ENCODE results near the gene MTA1.

The MTA1 gene

GRCh38 chr14:105408592-105408991 lies 11.0 kb upstream of the MTA1 start:
- DNase-seq (ENCODE audit: low read depth in 2 of 2) = no peak

- no peak for DNase-seq (ENCODE audit: low read depth in 2 of 2)
Observed at GRCh38 chr14:105409364-105409763, 10.3 kb upstream of the MTA1 start.

DNA sequence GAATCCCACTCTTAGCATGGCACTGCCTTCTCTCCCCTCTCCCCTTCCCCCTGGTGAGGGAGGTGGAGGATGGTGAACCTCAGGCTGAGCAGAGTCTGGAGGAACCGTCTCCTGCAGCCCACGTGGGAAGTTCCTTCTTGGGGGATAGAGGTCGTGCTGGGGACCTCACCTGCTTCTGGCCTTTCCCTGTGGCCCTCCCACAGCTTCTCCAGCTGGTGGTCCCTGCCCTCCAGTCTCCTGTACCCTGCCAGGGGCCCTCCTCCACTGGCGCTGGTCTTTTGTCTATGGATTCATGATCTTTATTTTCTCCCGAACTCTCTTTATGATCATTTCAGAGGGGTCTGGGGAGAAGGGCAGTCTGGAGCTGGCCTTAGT lies 9.0 kb upstream of the MTA1 start:
- no peak for DNase-seq (ENCODE audit: low read depth in 2 of 2)

- no peak for DNase-seq (ENCODE audit: low read depth in 2 of 2)
Observed at GRCh38 chr14:105411017-105411941, 8.3 kb upstream of the MTA1 start.

DNA sequence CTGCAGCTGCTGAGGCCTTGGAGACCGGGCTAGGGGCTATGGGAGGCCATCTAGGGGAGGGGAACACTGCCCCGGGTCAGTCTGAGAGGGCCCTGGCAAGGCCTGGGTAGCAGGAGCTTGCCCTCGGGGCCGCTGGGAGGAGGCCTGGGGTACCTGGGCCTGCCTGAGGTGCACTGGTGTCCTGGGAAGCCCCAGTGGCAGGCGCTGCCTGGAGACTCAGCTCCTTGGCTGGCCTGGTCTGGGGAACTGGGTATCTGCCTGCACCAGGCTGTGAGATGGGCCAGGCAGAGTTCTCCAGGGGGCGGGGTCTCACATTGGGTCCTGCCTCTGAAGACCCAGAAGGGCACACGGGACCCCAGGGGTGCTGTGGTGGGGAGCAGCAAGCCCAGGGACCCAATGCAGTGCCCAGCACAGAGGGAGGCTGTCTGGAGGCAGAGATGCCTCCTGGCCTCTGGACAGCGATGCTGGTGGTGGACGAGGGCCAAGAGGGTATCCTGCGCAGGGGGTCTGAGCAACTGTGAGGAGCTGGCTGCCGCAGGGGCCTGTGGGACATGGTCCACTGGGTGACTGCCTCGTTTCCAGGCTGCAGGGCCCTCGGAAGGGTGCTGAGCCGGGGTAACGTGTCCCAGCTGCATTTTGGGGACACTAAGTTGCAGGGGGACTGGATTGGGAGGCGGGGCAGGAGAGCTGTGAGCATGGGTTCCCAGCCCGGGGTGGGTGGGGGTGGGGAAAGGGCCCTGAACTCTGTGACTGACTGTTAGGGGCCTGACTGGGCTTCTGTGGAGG lies 7.4 kb upstream of the MTA1 start:
- DNase-seq (ENCODE audit: low read depth in 2 of 2) = no peak

DNA sequence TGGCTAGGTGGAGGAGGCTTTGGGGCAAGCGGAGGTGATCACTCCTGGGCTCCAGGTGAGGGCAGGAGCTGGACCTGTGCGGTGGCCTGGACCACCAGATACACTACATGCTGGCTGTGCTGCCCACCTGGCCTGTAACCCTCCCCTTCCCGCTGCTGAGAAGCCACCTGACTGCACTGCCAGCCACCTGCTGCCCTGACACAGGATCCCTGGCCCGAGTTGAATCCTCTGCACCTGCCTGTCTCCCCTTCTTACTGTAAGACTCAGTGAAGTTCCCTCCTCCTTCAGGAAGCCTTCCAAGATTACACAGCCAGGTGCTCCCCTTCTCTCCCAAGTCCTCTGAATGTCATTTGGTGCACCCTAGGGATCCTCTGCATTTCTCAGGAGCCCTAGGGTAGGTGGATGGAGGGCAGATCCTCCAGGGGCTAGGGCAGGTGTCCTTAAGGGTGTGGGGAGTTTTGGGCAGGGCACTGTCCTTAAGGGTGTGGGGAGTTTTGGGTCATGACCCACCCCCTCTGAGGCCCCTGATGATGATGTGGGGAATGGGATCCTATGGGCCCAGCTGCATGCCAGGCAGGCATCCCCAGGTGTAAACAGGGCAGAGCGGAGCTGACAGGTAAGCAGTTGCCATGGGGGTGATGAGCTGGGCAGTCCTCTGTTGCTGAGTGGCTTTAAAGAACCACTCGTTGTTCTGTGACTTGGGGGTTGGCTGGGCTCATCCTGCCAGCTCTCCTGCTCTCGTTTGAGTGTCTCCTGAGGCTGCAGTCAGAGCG lies 6.7 kb upstream of the MTA1 start:
- no peak for DNase-seq (ENCODE audit: low read depth in 2 of 2)

DNA sequence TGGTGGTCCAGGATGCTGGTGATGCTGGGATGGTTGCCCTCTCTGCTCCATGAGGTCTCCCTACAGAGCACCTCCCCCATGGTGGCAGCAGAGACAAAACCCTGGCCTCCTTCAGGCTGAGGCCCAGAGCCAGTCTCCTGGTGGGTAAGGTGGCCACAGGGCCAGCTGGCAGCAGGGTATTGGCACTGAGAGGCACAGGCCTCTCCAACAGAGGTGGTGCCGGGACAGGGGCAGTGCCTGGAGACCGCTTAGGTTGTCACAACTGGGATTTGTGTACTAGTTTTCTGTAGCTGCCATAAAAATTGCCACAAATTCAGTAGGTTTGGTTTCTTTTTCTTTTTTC lies 6.1 kb upstream of the MTA1 start:
- no peak for DNase-seq (ENCODE audit: low read depth in 2 of 2)

- DNase-seq (ENCODE audit: low read depth in 2 of 2) = peak; percentile 31 to 45
Observed at GRCh38 chr14:105414456-105415371, 4.9 kb upstream of the MTA1 start.

DNA sequence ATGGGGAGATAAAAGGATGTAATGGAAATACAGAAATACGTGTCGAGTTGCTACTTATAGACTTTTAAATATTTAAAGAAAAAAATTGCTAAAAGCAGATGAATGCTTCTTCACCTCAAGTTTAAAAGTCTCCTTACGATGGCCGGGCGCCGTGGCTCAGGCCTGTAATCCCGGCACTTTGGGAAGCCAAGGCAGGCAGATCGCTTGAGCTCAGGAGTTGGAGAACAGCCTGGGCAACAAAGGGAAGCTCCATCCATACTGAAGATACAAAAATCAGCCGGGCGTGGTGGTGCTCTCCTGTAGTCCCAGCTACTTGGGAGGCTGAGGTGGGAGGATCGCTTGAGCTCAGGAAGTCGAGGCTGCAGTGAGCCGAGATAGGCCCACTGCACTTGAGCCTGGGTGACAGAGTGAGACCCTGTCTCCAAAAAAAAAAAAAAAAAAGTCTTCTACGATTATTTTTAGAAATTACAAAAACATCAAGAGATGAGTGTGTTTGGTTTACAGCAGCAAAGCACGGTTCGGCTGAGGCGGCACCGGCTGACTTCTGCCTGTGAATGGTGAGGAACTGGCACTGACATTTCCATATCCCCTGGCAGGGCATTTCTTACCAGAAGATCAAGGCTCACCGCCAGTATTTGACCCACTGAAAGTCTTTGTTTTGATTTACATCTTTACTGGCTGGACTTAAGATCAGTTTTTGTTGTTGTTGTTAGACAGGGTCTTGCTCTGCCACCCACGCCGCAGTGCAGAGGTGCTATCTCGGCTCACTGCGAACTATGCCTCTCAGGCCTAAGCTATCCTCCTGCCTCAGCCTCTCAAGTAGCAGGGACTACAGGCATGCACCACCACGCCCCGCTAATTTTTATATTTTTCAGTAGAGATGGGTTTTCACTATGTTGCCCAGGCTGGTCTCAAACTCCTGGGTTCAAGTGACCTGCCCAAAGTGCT lies 3.9 kb upstream of the MTA1 start:
- DNase-seq (ENCODE audit: low read depth in 2 of 2) = no peak

DNA sequence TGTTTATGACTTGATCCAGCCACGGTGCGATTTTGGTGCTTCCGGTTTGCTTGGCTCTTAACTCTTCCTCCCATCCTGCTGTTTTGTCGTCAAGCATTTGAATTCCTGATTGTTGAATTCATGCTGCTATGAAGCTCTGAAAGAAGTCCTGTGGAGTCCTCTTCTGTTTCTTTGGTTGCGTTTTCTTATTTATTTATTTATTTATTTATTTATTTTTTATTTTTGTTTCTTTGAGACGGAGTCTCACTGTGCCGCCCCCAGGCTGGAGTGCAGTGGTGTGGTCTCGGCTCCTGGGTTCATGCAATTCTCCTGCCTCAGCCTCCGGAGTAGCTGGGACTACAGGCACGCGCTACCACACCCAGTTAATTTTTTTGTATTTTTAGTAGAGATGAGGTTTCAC lies 3.0 kb upstream of the MTA1 start:
- DNase-seq (ENCODE audit: low read depth in 2 of 2) = no peak

DNA sequence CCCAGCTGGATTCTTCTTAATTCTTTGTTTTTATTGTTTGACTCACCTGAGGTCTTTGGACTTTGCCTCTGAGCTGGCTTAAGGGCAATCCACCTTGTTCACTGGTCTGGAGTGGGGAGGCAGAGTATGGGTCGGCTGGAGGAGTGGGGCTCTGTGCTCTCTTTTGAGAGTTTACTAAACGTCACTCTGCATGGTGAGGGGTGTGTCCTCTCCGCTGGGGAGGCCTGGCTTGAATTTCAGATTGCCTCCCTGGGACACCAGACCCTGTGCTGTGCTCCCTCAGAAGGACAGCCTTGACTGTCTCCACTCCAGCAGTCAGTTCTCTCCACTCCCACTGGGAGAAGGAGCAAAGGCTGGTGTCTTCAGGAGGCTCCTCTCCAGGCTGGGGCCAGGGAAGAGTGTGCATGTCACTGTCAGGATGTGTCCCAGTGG lies 1.9 kb upstream of the MTA1 start:
- no peak for DNase-seq (ENCODE audit: low read depth in 2 of 2)

- DNase-seq (ENCODE audit: low read depth in 2 of 2) = no peak
Observed at GRCh38 chr14:105418269-105419194, 1.1 kb upstream of the MTA1 start.

DNA sequence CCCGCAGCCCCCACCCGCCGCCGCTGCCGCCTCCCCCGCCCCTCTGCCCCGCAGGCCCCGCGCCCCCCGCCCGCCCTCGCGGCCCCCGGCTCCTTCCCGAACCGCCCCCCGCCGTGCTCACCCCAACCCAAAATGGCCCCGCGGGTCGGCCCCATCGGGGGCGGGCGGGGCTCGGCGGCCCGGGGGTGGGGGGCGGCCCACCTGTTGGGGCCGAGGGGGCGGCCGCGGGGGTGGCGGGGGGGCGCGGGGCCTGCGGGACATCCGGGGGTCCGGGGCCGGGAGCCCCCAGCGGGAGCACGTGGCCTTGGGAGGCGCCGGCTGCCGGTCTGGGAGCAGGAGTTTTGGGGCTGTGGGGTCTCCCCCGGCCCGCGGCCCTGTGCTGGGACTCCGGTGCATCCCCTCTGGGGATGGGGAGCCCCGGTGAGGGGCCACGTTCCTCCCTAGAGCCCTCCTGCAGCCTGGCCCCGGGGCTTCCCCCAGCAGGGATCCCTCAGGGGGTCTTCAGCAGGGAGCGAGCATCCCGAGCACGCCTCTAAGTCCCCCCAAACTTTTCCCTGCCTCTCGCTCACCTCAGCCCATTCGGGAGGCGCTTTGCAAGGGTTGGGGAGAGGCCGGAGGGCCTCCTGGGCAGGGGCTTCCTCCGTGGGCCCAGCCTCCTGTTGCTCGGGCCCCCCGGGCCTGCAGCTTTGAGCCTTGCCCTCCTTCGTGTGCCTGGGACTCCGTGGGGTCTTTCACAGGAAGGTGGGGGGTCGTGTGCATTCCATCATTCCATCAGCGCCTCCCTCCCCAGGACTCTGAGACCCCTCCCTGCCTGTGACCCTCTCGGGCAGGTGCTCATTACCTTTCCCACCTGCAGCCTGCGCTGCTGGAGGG lies 710 bp downstream of the MTA1 start:
- no peak for DNase-seq (ENCODE audit: low read depth in 2 of 2)

- no peak for DNase-seq (ENCODE audit: low read depth in 2 of 2)
Observed at GRCh38 chr14:105420974-105421674, 1.5 kb downstream of the MTA1 start.

- no peak for DNase-seq (ENCODE audit: low read depth in 2 of 2)
Observed at GRCh38 chr14:105421723-105422615, 2.3 kb downstream of the MTA1 start.
